Caco-2 (cell line): ENCODE data around the gene ZNF555. TPM values are rescaled to one million over a fixed set of nuclear protein-coding genes. Genes with fewer than 3 reads are reported as not detected.
A peak's percentile ranks its signal among the peaks of the same experiment; 100 is the strongest.
"Not testable (repeated sequence)": the region's sequence is repeated elsewhere in the genome, so short reads cannot be mapped to it uniquely, and the experiment has no call there.

Source experiments
- BruUV-seq: library from RNA; stranded (reverse); fragments of 400-500 nt; replicated peaks from 2 replicates; lab custom pipeline; 2021; lab: Mats Ljungman, UMichigan
- CTCF ChIA-PET: fragments of 300-600 bp; sonication (Branson Sonifier 250); formaldehyde crosslinking; loops from one replicate; lab custom pipeline; 2022; ENCODE audit warnings: antibody characterized with exemption; lab: Charles Lee
- POLR2A ChIA-PET: fragments of 300-600 bp; sonication (Branson Sonifier 250); formaldehyde crosslinking; loops from one replicate; lab custom pipeline; 2022; ENCODE audit warnings: antibody characterized with exemption; lab: Charles Lee
- DNase-seq, 2 experiments: peaks; one replicate each; pipeline versions ENCODE4 v3.0.0 to v3.0.0-alpha.2; 2020 to 2022
- H3K27me3 ChIP-seq: replicated peaks from 2 replicates; pipeline ENCODE4 v1.6.0; 2011; ENCODE audit warnings: low read length; ENCODE audit not compliant: control insufficient read depth, insufficient read depth
- H3K36me3 ChIP-seq: 2 replicates; pipeline ENCODE4 v1.5.1; 2011; ENCODE audit warnings: low read length; ENCODE audit not compliant: control insufficient read depth, insufficient read depth
- H3K4me1 ChIP-seq: fragments of 250-450 bp; sonication (Bioruptor Pico); 2 replicates; pipeline ENCODE4 v1.5.1; 2020; ENCODE audit warnings: mild to moderate bottlenecking
- H3K4me3 ChIP-seq: 2 replicates; pipeline ENCODE4 v1.5.1; 2011; ENCODE audit warnings: low read depth, mild to moderate bottlenecking, control low read depth, low read length
- H3K9me3 ChIP-seq: fragments of 250-450 bp; sonication (Bioruptor Pico); 2 replicates; pipeline ENCODE4 v1.5.1; 2020; ENCODE audit warnings: mild to moderate bottlenecking, moderate library complexity
- H3K27ac Mint-ChIP-seq: one replicate; pipeline ENCODE4 v1.8.0; 2022; ENCODE audit warnings: mixed read lengths; ENCODE audit not compliant: unreplicated experiment
- H3K27me3 Mint-ChIP-seq: one replicate; pipeline ENCODE4 v1.8.0; 2022; ENCODE audit warnings: mixed read lengths; ENCODE audit not compliant: insufficient read depth, unreplicated experiment
- H3K36me3 Mint-ChIP-seq: one replicate; pipeline ENCODE4 v1.8.0; 2022; ENCODE audit warnings: mild to moderate bottlenecking, mixed read lengths; ENCODE audit not compliant: insufficient read depth, unreplicated experiment
- H3K4me1 Mint-ChIP-seq: one replicate; pipeline ENCODE4 v1.8.0; 2022; ENCODE audit warnings: low read depth, mixed read lengths; ENCODE audit not compliant: unreplicated experiment
- H3K4me3 Mint-ChIP-seq: one replicate; pipeline ENCODE4 v1.8.0; 2022; ENCODE audit warnings: mild to moderate bottlenecking, moderate library complexity, mixed read lengths; ENCODE audit not compliant: unreplicated experiment
- H3K9me3 Mint-ChIP-seq: one replicate; pipeline ENCODE4 v1.8.0; 2022; ENCODE audit warnings: mixed read lengths; ENCODE audit not compliant: unreplicated experiment
- CTCF ChIP-seq, 2 experiments: fragments of 200-600 bp in 1 of 2; IDR thresholded peaks; 1 replicate in 1 of 2; 2 replicates in 1 of 2; pipeline versions ENCODE4 v1.5.1 to v1.8.0; 2011 to 2022; ENCODE audit warnings: antibody characterized with exemption in 1 of 2, control low read depth in 1 of 2, inconsistent platforms in 1 of 2, low read depth in 1 of 2, low read length in 1 of 2, mild to moderate bottlenecking in 1 of 2, moderate library complexity in 1 of 2; ENCODE audit not compliant: insufficient read depth in 1 of 2, severe bottlenecking in 1 of 2, unreplicated experiment in 1 of 2
- intact Hi-C: fragments of 100-400 bp; cut with micrococcal nuclease; formaldehyde crosslinking; loops from one replicate; pipeline ENCODE4 v1.10.0; 2022; ENCODE audit not compliant: unreplicated experiment
- total RNA-seq: library from RNA; stranded (reverse); gene quantifications from 2 replicates; pipeline ENCODE4 v1.2.3, GENCODE V29; 2022

ZNF555 gene
- total RNA-seq, 1 experiment from 2014 or later = 4.7 TPM

DNA sequence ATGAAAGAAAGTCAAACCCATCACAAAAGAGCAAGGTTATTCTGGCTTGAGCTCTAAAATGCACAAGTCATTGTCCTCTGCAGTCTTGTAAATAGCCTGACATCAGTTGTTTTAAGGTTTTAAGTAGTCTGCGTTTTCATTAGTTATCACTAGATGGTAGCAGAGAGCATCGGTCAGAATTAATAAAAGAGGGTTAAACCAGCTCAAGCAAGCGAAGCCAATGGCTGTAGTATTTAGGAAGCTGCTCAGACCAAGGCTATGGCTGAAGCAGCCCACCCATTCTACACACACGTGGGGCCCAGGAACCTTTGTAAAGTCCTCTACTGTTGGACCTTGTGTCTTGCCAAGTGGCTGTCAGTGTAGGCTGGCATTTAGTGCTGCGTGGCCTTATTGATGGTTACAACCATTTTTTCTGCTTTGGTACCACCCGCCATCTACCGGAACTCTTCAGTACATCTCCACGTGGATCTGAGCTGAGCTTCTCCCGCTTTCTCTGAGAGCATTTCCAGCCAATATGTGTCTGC is 46.2 kb downstream of the ZNF555 start:
- ChIA-PET POLR2A (interaction anchor here (0.6 to 2.6 kb wide), 3 partner anchors 13 to 109 kb away, joined by 8 to 20 read pairs (median 8); partner anchors contain the start of gene ZNF57), CTCF (interaction anchor here (0.5 to 2.3 kb wide), 12 partner anchors 13 to 411 kb away, joined by 3 to 23 read pairs (median 4); partner anchors contain the start of genes THOP1, ZNF555, ZNF556 and ZNF57)
- DNase-seq = peak in 1 of 2 experiments; percentile 60
- Mint-ChIP-seq H3K27me3 (no peaks in the 10 kb centered on the region), H3K4me1 (peaks cover 11% of the 10 kb centered on the region), H3K4me3 (peak overlapping the region; percentile 66), H3K36me3 (peaks cover 21% of the 10 kb centered on the region), H3K9me3 (no peaks in the 10 kb centered on the region), H3K27ac (peak overlapping the region; percentile 59)
- intact Hi-C loops = loop anchor here (1.0 kb wide), 1 partner anchor 57 kb away; the partner anchor contains the start of gene ZNF77
- peaks cover 3% of the 10 kb centered on the region; the same call in 1 of the 2 replicates for H3K9me3 ChIP-seq
- no peaks in the 10 kb centered on the region for H3K27me3 ChIP-seq
- peak overlapping the region; percentile 10; the same call in 1 of the 2 replicates for H3K4me3 ChIP-seq
- H3K36me3 ChIP-seq = no peaks in the 10 kb centered on the region
- H3K4me1 ChIP-seq = 0 out of 2 replicates have a peak, but pooled peaks cover 5% of the 10 kb centered on the region
- BruUV-seq = no TSS peak
- TF ChIP-seq CTCF (IDR thresholded peaks at IDR 0.05; ENCODE audit: insufficient read depth in 1 of 2, low read depth in 1 of 2, low read length in 1 of 2, severe bottlenecking in 1 of 2, unreplicated experiment in 1 of 2) = peak; percentile 58 to 65

DNA sequence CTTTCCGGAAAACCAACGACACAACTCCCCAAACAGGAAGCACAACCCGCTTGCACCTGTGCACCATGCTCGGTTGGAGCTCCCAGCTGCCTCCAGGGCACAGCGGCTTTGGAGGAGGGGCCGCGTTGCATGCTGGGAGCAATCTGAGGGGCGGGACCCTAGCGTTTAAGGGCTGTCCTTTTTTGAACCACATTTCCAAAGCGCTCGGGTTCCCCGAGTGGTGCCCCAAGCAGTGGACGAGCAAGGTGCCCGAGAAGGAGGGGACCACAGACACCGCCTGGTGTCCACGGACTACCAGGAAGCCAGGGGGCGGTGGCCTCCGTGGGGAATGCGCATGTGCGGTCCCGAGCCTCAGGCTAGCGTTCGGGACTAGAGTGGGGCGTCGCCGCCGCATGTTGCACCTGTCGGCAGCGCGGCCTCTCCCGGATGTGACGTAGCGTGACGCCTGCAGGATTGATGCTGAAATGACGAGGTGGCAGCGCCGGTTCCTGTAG is 47.5 kb downstream of the ZNF555 start:
- Histone ChIP-seq H3K4me3 (peak overlapping the region; percentile 44), H3K27me3 (no peaks in the 10 kb centered on the region), H3K4me1 (0 out of 2 replicates have a peak, but pooled peaks cover 5% of the 10 kb centered on the region), H3K36me3 (no peaks in the 10 kb centered on the region), H3K9me3 (peaks cover 3% of the 10 kb centered on the region; the same call in 1 of the 2 replicates)
- Mint-ChIP-seq H3K27ac (peak overlapping the region; percentile 59), H3K27me3 (no peaks in the 10 kb centered on the region), H3K4me3 (peak overlapping the region; percentile 66), H3K4me1 (peaks cover 11% of the 10 kb centered on the region), H3K9me3 (no peaks in the 10 kb centered on the region), H3K36me3 (peaks cover 21% of the 10 kb centered on the region)
- CTCF ChIA-PET = interaction anchor here (0.5 to 2.3 kb wide), 5 partner anchors 12 to 240 kb away, joined by 3 to 23 read pairs (median 10); partner anchors contain the start of genes TLE6, ZNF555 and ZNF57
- intact Hi-C loops = no loop called here
- no peak for TF ChIP-seq CTCF (IDR thresholded peaks at IDR 0.05; ENCODE audit: insufficient read depth in 1 of 2, low read depth in 1 of 2, low read length in 1 of 2, severe bottlenecking in 1 of 2, unreplicated experiment in 1 of 2)
- POLR2A ChIA-PET = interaction anchor here (0.5 to 2.6 kb wide), 6 partner anchors 12 to 413 kb away, joined by 4 to 20 read pairs (median 9); partner anchors contain the start of genes GADD45B, TLE6 and ZNF57
- BruUV-seq = no TSS peak
- peak; percentile 90 to 94 for DNase-seq

GRCh38 chr19:2890531-2890930 is 49.3 kb downstream of the ZNF555 start:
- Mint-ChIP-seq H3K4me1 (peaks cover 11% of the 10 kb centered on the region), H3K36me3 (peaks cover 21% of the 10 kb centered on the region)
- DNase-seq, H3K27me3 ChIP-seq, H3K27me3 Mint-ChIP-seq, H3K36me3 ChIP-seq, H3K4me3 ChIP-seq, H3K4me3 Mint-ChIP-seq, H3K9me3 ChIP-seq, H3K4me1 ChIP-seq, H3K9me3 Mint-ChIP-seq, BruUV-seq, intact Hi-C loops, H3K27ac Mint-ChIP-seq, POLR2A ChIA-PET: not testable (repeated sequence)
- CTCF ChIA-PET = interaction anchor here (0.5 kb wide), 1 partner anchor 205 kb away, joined by 3 read pairs; no protein-coding TSS in a partner anchor
